ENCODE results near the gene OSBPL5.
"Not testable (repeated sequence)": the region's sequence is repeated elsewhere in the genome, so short reads cannot be mapped to it uniquely, and the experiment has no call there.

DNA sequence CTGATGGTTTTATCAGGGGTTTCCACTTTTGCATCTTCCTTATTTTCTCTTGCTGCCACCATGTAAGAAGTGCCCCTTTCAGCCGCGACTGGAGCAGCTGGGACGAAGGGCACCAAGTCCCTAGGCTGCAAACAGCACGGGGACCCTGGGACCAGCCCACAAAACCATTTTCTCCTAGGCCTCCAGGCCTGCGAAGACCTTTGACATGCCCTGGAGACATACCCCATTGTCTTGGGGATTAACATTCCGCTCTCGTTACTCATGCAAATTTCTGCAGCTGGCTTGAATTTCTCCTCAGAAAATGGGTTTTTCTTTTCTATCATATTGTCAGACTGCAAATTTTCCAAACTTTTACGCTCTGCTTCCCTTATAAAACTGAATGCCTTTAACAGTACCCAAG, 101.2 kb downstream of the OSBPL5 start:
- not testable (repeated sequence) for TF ChIP-seq CTCF (IDR thresholded peaks at IDR 0.05); POLR2A (IDR thresholded peaks at IDR 0.05; ENCODE audit: low read depth); EP300 (IDR thresholded peaks at IDR 0.05); POLR2AphosphoS5 (IDR thresholded peaks at IDR 0.05)
